ENCODE data around the gene FARP2.

The FARP2 gene

DNA sequence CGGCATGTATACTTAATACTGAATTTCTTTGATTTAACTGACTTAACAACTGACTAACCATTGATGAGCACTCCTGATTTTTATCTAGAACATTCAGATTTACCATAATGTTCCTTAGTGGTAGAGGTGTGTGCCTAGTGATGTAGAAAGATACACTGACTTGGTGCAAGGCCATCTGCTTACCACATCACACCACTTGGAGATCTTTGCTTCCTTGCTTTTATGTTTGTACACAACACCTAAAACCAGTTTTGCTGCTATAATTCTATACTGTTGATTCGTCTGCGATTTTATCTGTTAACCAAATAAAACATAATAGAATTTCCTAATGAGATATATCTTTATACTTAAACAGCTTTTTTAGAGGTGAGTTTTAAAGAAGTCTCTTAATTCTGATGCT, 3.9 kb upstream of the FARP2 start:
- H3K4me3 ChIP-seq (ENCODE audit: low read depth, low read length): peak overlapping the region; percentile 8; the same call in 1 of the 2 replicates
- TF ChIP-seq, protein P1, sequence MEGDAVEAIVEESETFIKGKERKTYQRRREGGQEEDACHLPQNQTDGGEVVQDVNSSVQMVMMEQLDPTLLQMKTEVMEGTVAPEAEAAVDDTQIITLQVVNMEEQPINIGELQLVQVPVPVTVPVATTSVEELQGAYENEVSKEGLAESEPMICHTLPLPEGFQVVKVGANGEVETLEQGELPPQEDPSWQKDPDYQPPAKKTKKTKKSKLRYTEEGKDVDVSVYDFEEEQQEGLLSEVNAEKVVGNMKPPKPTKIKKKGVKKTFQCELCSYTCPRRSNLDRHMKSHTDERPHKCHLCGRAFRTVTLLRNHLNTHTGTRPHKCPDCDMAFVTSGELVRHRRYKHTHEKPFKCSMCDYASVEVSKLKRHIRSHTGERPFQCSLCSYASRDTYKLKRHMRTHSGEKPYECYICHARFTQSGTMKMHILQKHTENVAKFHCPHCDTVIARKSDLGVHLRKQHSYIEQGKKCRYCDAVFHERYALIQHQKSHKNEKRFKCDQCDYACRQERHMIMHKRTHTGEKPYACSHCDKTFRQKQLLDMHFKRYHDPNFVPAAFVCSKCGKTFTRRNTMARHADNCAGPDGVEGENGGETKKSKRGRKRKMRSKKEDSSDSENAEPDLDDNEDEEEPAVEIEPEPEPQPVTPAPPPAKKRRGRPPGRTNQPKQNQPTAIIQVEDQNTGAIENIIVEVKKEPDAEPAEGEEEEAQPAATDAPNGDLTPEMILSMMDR (IDR thresholded peaks at IDR 0.05; ENCODE audit: control insufficient read depth, extremely low read depth, insufficient read depth): no peak
- peak; percentile 91 for DNase-seq (ENCODE audit: low read depth)

GRCh38 chr2:241354668-241355658, 1.1 kb upstream of the FARP2 start:
- peak; percentile 70 for DNase-seq (ENCODE audit: low read depth)
- H3K4me3 ChIP-seq (ENCODE audit: low read depth, low read length): peak overlapping the region; percentile 27
- TF ChIP-seq, protein P1 (IDR thresholded peaks at IDR 0.05; ENCODE audit: control insufficient read depth, extremely low read depth, insufficient read depth): no peak

GRCh38 chr2:241356871-241357260, 781 bp downstream of the FARP2 start:
- TF ChIP-seq, protein P1 (IDR thresholded peaks at IDR 0.05; ENCODE audit: control insufficient read depth, extremely low read depth, insufficient read depth): no peak
- peak overlapping the region; percentile 92 for H3K4me3 ChIP-seq (ENCODE audit: low read depth, low read length)
- no peak for DNase-seq (ENCODE audit: low read depth)

GRCh38 chr2:241357531-241357930, 1.4 kb downstream of the FARP2 start:
- H3K4me3 ChIP-seq (ENCODE audit: low read depth, low read length): peak overlapping the region; percentile 92
- TF ChIP-seq, protein P1 (IDR thresholded peaks at IDR 0.05; ENCODE audit: control insufficient read depth, extremely low read depth, insufficient read depth): no peak
- no peak for DNase-seq (ENCODE audit: low read depth)

DNA sequence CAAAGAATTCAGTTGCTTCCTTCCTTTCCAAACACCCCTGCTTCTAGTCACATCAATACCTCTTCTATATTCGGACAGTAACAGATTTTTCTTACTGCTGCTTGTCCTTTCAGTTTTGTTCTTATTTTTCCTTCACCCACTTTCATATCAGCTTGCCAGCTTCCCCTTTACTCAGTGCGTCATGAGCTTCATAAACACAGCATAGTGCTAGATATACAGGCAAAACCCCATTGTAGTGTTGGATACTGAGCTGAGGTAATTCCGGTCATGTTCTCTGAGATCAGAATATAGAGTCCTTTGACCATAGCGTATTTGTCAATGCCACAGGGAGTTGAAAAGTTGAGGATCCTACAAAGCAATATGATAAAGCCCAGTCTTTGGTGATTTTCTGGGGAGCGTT, 2.4 kb downstream of the FARP2 start:
- DNase-seq (ENCODE audit: low read depth): no peak
- no peak overlapping the region for H3K4me3 ChIP-seq (ENCODE audit: low read depth, low read length)
- TF ChIP-seq, protein P1 (IDR thresholded peaks at IDR 0.05; ENCODE audit: control insufficient read depth, extremely low read depth, insufficient read depth): no peak

DNA sequence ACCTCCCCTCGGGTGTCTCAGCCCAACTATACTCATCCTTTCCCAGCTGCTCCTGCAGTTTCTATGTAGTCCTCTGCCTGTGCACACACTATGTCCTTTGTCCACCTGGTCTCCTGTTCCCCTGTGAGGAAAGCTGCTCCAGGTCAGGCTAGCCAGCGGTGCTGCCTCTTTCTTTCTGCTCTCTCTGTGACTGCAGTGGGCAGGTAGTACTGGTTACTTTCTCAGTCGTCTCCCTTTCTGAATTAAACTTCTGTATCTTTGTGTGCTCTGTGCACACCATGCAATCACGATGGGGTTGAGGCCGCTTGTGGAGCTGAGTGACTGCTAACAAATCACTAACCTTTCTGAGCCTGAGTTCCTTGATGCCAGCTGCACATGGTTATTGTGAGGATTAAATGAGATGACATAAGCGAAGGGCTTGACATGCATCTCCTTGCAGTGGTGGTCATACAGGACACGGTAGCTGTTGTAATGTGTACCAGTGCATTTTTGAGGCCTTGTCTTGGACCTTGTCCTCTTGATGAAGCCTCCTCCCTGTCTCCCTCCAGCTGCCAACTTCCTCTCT, 3.5 kb downstream of the FARP2 start:
- no peak for DNase-seq (ENCODE audit: low read depth)
- H3K4me3 ChIP-seq (ENCODE audit: low read depth, low read length): no peak overlapping the region
- TF ChIP-seq, protein P1 (IDR thresholded peaks at IDR 0.05; ENCODE audit: control insufficient read depth, extremely low read depth, insufficient read depth): no peak

Measured in LNCaP clone FGC (cell line).